PFSK-1 (cell line): ENCODE results near the gene ACVRL1.

Source experiments
- FOXP2 ChIP-seq: optimal IDR thresholded peaks from 2 replicates; pipeline ENCODE3; 2011; ENCODE audit warnings: borderline replicate concordance, control low read depth, inconsistent platforms; ENCODE audit not compliant: insufficient read depth; ENCODE audit errors: extremely low read length, extremely low read depth
- POLR2AphosphoS5 ChIP-seq: IDR thresholded peaks from 2 replicates; pipeline ENCODE4 v1.6.1; 2012; ENCODE audit warnings: low read depth, mild to moderate bottlenecking, control low read depth, low read length, moderate library complexity
- SIN3A ChIP-seq: IDR thresholded peaks from 2 replicates; pipeline ENCODE4 v1.6.1; 2012; ENCODE audit warnings: mild to moderate bottlenecking, low read length, moderate library complexity, borderline replicate concordance; ENCODE audit not compliant: insufficient read depth
- TAF1 ChIP-seq: IDR thresholded peaks from 2 replicates; pipeline ENCODE4 v1.6.1; 2012; ENCODE audit warnings: low read length, control low read depth, borderline replicate concordance; ENCODE audit not compliant: insufficient read depth
- TF ChIP-seq, protein P1 (sequence below), 2 experiments: IDR thresholded peaks; 2 replicates each; pipeline versions ENCODE4 v1.6.1 to v1.8.0; 2011 to 2012; ENCODE audit warnings: low read depth in 2 of 2, low read length in 2 of 2, control low read depth in 1 of 2, inconsistent platforms in 1 of 2, mild to moderate bottlenecking in 1 of 2, moderate library complexity in 1 of 2; ENCODE audit not compliant: insufficient read depth in 1 of 2

ACVRL1 gene

DNA sequence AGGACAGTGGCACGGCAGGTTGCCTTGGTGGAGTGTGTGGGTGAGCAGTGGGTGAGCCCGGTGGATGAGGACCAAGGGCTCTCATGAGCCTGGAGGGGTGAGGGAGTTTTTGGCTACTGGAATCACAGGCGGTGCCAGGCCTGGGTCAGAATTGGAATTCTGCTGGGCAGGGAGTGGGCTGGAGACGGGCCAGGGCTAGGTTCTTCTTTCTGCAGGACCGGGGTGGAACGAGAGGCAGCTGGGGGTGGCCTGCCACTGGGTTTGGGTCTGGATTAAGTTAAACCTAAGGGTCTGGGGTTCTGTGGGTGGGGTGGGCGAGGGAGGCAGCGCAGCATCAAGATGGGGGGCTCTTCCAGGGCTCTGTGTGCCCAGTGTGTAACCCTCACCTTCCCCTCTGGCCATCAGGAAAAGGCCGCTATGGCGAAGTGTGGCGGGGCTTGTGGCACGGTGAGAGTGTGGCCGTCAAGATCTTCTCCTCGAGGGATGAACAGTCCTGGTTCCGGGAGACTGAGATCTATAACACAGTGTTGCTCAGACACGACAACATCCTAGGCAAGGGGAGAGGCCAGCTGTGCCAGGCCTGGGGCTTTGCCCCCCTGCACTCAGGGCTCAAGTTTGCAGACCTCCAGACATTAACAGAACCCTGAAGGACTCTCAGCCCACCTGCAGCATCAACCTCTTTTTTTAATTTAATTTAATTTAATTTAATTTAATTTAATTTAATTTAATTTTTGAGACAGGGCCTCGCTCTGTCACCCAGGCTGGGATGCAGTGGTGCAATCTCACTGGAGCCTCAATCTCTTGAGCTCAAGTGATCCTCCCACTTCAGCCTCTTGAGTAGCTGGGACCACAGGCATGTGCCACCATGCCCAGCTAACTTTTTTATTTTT lies 7.0 kb downstream of the ACVRL1 start:
- TF ChIP-seq TAF1 (no peak), FOXP2 (no peak), POLR2AphosphoS5 (no peak), SIN3A (no peak)
- TF ChIP-seq, protein P1, sequence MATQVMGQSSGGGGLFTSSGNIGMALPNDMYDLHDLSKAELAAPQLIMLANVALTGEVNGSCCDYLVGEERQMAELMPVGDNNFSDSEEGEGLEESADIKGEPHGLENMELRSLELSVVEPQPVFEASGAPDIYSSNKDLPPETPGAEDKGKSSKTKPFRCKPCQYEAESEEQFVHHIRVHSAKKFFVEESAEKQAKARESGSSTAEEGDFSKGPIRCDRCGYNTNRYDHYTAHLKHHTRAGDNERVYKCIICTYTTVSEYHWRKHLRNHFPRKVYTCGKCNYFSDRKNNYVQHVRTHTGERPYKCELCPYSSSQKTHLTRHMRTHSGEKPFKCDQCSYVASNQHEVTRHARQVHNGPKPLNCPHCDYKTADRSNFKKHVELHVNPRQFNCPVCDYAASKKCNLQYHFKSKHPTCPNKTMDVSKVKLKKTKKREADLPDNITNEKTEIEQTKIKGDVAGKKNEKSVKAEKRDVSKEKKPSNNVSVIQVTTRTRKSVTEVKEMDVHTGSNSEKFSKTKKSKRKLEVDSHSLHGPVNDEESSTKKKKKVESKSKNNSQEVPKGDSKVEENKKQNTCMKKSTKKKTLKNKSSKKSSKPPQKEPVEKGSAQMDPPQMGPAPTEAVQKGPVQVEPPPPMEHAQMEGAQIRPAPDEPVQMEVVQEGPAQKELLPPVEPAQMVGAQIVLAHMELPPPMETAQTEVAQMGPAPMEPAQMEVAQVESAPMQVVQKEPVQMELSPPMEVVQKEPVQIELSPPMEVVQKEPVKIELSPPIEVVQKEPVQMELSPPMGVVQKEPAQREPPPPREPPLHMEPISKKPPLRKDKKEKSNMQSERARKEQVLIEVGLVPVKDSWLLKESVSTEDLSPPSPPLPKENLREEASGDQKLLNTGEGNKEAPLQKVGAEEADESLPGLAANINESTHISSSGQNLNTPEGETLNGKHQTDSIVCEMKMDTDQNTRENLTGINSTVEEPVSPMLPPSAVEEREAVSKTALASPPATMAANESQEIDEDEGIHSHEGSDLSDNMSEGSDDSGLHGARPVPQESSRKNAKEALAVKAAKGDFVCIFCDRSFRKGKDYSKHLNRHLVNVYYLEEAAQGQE (IDR thresholded peaks at IDR 0.05; ENCODE audit: insufficient read depth in 1 of 2, low read depth in 2 of 2, low read length in 2 of 2) = no peak

DNA sequence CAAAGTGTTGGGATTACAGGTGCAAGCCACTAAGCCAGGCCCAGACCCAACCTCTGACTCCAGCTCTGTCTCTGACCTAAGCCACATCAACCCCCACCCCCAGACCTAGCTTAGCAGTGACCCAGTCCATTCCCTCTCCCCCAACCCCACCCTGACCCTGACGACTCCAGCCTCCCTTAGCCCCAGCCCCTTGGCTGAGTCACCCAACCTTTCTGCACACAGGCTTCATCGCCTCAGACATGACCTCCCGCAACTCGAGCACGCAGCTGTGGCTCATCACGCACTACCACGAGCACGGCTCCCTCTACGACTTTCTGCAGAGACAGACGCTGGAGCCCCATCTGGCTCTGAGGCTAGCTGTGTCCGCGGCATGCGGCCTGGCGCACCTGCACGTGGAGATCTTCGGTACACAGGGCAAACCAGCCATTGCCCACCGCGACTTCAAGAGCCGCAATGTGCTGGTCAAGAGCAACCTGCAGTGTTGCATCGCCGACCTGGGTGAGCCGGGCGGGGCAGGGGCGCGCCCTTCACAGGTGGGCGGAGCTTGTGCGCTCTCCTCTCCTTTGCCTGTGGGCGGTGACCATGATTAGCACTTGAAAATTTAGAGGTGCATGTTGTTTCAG lies 7.8 kb downstream of the ACVRL1 start:
- no peak for TF ChIP-seq TAF1
- no peak for TF ChIP-seq POLR2AphosphoS5
- no peak for TF ChIP-seq SIN3A

DNA sequence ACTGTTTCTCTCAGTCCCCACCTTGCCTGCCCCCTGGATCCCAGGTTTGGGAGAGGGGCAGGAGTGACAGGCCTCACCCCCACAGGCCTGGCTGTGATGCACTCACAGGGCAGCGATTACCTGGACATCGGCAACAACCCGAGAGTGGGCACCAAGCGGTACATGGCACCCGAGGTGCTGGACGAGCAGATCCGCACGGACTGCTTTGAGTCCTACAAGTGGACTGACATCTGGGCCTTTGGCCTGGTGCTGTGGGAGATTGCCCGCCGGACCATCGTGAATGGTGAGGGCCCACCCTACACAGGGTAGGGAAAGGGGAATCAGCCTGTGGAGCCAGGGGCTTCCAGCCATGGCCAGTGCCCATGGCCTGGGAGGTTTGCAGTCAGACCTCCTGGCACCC lies 8.6 kb downstream of the ACVRL1 start:
- TF ChIP-seq, protein P1 (IDR thresholded peaks at IDR 0.05; ENCODE audit: insufficient read depth in 1 of 2, low read depth in 2 of 2, low read length in 2 of 2) = no peak
- no peak for TF ChIP-seq POLR2AphosphoS5
- no peak for TF ChIP-seq TAF1
- no peak for TF ChIP-seq SIN3A
- no peak for TF ChIP-seq FOXP2

DNA sequence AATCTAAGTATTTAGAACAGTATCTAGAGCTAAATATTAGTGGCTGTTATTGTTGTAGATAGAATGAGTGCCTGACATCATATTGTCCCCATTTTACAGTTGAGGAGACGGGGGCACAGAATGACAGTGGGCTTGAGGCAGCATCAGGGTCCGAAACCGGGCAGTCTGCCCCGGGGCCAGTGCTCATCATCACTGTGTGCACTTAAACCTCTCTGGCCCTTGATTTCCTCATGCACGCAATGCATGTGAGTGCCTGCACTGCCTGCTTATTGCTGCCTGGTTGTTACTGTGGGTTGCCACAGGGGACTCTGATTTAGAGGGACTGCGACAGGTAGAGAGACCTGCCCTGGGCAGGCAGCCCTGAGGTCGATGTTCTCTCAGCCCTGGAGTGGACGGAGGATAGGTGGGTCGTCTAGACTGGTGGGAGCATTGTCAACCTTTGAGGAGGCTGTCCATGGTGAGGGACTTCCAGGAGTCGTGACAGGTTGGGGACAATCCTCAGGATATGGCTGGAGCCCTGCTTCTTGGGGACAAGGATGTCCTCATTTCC lies 9.8 kb downstream of the ACVRL1 start:
- TF ChIP-seq TAF1 (no peak), POLR2AphosphoS5 (no peak), SIN3A (no peak), FOXP2 (no peak)
- TF ChIP-seq, protein P1 (IDR thresholded peaks at IDR 0.05; ENCODE audit: insufficient read depth in 1 of 2, low read depth in 2 of 2, low read length in 2 of 2) = no peak

DNA sequence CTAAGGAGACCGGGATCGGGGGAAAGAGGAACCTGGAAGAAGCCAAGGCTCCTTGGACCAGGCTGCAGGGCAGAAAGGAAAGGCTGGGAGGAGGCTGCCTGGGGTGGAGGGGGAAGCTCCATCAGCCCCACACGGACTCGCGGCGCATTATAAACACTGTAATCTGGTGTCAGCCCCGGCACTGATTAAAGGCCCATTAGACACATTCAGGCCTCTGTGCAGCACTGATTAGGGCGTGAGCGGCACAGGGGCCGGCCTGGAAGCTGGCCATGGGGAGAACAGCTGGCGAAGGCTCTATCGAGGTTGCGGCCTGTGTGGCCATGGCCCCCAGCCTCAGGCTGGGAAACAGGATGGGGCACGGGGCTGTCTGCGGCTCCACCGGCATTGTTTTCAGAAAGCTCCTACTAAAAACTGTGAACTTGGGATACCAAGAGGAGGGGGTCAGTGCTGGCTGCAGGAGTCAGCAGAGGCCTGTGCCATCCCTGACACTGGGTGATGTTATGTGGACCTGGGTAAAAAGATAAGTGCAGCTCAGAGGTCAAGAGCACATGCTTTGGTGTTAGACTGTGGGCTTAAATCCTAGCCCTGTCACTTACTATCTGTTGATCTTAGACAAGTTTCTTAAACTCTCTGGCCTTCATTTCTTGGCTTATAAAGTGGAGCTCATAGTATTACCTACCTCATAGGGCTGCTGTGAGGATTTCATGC lies 10.6 kb downstream of the ACVRL1 start:
- TF ChIP-seq FOXP2 (no peak), SIN3A (no peak), TAF1 (no peak), POLR2AphosphoS5 (no peak)
- TF ChIP-seq, protein P1 (IDR thresholded peaks at IDR 0.05; ENCODE audit: insufficient read depth in 1 of 2, low read depth in 2 of 2, low read length in 2 of 2) = no peak
